Activated CD8-positive, alpha-beta memory T cell treated with anti-CD3 and anti-CD28 coated beads for 24 hours (primary cell): ENCODE results near the gene RAB29.

ENCODE experiments used
- DNase-seq: peaks from one replicate; pipeline ENCODE4 v3.0.0-alpha.2; 2020

The RAB29 gene

GRCh38 chr1:205719015-205719414 is 56.3 kb downstream of the RAB29 start:
- DNase-seq: no peak
